OCI-M1 (cell line): ENCODE results near the gene RALB.

Experiments used
- DNase-seq: peaks from one replicate; lab custom pipeline; 2025; lab: John Stamatoyannopoulos, UW

RALB gene

GRCh38 chr2:120262761-120263428, 10.2 kb downstream of the RALB start:
- peak; percentile 60 for DNase-seq

DNA sequence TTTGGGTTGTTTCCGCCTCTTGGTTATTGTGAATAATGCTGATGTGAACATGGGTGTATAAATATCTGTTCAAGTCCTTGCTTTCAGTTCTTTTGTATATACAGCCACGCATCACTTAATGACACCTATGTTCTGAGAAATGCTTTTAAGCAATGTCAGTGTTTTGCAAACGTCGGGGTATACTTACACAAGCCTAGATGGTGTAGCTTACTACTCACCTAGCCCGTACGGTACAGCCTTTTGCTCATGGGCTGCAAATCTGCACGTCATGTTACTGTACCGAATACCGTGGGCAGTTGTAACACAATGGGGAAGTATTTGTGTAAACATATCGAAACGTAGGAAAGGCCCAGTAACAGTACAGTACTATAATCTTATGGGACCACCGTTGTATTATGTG, 12.4 kb downstream of the RALB start:
- DNase-seq: no peak

- no peak for DNase-seq
Observed at GRCh38 chr2:120267348-120267747, 14.7 kb downstream of the RALB start.

DNA sequence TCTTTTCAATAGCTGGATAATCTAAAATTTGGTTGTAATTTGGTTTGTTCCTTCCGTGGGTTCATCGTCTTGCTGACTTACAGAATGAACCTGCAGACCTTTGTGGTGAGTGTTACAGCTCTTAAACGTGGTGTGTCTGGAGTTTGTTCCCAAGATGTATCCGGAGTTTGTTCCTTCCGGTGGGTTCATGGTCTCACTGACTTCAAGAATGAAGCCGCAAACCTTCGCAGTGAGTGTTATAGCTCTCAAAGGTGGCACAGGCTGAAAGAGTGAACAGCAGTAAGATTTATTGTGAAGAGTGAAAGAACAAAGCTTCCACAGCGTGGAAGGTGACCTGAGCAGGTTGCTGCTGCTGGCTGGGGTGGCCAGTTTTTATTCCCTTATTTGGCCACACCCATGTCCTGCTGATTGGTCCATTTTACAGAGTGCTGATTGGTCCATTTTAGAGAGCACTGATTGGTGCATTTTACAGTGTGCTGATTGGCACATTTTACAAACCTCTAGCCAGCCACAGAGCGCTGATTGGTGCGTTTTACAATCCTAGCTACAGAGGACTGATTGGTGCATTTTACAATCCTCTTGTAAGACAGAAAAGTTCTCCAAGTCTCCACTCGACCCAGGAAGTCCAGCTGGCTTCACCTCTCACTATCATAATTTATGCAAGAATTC, 16.6 kb downstream of the RALB start:
- peak; percentile 6 for DNase-seq

DNA sequence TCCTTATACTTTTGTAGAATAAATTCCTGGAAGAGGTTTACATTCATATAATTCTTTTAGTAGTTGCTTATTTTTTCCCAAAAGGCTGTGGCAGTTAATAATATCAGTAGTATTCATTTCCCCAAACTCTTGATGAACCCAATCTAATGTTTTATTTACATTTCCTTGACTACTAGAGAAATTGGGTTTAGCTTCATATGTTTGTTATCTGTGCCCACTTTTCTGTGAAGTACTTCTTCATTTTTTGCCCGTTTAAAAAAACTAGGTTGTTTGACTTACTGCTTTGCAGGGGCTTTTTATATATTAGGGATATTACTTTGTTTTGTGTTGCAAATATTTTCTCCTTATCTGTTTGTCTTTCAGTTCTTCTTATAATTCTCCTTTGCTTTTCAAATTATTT, 17.2 kb downstream of the RALB start:
- DNase-seq: no peak

DNA sequence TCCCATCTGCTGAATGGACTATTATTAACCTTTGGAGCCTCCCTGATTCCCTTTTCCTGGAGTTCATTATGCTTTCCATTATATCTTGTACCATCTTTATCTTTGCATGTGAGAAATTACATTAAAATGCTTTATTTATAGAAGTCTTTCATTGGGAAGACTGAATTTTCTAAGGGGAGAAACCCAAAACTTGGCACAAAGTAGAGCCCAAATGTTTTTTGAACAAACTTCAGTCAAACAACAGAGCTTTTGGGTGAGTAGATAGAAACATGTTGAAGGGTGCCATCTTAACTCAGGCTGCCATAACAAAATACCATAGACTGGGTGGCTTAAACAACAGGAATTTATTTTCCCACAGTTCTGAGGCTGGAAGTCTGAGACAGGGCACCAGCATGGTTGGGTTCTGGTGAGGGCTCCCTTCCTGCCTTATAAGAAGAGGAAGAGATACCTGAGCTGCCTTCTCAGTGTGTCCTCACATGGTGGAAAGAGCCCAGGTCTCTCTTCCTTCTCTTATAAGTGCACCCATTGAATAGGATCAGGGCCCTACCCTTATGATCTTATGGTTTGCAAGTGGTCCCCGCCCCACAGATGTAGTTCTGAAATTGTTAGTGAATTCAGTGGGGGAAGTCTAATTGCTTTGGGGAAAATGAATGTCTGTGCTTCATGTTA, 19.2 kb downstream of the RALB start:
- DNase-seq: no peak

DNA sequence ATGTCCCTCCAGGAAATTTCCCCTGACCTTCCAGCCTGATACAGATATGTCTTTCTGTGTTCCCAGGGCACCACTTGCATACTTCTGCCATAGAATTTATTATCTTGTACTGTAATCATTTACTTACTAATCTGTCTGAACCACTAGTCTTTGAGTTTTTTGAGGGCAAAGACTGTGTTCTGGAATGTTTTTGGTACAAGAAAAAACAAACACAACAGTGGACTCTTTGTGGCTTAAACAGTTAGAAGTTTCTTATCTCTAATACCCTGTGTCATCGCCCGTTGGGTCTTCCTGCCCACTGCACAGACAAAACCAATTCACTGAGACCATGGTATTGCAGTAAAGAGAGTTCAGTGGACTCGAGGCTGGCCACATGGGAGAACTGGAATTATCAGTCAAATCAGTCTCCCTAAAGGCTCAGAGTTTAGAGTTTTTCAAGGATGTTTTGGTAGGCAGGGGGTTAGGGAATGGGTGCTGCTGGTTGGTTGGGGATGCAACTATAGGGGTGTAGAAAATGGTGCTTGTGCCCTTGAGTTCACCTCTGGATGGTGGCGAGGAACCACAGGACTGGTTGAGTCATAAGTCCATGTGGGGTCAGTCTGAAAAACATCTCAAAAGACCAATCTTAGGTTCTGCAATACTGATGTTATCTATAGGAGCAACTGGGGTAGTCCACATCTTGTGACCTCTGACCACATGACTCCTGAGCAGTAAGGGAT, 20.3 kb downstream of the RALB start:
- DNase-seq: peak; percentile 54

- peak; percentile 8 for DNase-seq
Observed at GRCh38 chr2:120275617-120276400, 23.2 kb downstream of the RALB start.

DNA sequence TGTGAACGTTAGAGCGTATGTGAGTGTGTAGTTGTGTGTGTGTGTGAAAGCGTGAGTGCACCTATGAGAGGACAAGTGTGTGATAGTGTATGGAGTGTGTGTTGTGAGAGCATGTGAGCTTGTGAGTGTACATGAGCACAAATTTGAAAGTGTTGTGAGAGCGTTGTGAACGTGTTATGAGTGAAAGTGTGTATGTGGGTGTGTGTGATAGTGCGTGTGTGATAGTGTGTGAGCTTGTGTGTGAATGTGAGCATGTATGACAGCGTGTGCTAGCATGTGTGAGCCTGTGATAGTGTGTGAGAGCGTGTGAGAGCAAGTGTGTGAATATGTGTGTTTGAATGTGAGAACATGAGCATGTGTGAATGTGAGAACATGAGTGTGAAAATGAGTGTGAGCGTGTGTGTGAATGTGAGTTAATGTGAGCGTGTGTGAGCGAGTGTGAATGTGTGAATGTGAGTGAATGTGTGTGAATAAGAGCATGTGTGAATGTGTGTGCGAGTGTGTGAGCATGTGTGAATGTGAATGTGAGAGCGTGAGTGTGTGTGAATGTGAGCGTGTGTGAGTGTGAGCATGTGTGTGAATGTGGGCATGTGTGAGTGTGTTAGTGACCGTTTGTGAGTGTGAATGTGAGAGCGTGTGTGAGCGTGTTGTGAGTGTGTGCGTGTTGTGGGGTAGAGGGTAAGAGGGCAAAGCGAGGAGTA, 25.0 kb downstream of the RALB start:
- DNase-seq: no peak

DNA sequence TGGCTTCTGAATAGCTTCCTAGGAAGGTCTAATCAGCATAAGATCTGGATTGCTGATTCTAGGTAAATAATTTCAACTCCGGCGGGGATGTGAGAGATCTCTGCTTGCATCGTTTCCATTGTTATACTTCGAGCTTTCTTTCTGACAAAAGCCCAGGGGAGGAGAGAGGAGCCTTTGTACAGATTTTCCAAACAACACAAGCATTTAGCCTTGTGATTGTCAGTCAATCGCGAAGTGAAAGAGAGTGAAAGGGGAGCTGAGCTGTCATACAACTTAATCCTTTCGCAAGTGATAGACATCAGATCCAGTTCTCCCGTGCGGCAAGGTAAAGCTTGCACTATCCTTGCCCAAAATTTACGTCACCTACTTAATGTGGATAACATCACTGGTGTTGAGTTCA, 26.2 kb downstream of the RALB start:
- no peak for DNase-seq

DNA sequence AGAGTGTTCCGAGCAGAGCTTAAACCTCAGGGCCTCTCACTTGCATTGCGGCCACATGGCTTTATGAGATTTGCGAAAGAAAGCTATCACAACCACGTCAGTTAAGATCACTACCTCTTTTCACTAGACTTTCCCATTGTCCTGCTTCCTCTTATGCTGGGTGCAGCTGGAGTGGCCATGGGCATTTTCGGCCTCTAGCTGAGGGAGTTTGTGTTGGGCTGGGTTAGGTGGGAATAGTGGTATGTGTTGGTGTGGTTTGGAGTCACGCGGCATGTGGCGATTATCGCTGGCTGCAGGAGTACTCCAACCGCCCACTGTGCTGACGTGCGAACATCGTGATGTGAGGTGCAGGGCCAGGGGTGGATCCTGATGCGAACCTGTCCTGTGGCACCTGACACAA, 27.1 kb downstream of the RALB start:
- no peak for DNase-seq

- no peak for DNase-seq
Observed at GRCh38 chr2:120283649-120284048, 31.0 kb downstream of the RALB start.

DNA sequence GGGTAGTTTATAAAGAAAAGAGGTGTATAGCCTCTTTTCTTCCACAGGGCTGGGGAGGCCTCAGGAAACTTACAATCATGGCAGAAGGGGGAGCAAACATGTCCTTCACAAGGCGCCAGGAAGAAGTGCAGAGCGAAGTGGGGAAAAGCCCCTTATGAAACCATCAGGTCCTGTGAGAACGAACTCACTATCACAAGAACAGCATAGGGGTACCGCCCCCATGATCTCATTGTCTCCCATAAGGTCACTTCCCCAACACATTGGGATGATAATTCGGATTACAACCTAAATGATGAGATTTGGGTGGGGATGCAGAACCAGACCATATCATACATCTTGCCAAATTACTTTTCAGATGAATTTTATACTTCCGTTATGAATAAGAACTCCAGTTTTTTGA, 32.4 kb downstream of the RALB start:
- no peak for DNase-seq

DNA sequence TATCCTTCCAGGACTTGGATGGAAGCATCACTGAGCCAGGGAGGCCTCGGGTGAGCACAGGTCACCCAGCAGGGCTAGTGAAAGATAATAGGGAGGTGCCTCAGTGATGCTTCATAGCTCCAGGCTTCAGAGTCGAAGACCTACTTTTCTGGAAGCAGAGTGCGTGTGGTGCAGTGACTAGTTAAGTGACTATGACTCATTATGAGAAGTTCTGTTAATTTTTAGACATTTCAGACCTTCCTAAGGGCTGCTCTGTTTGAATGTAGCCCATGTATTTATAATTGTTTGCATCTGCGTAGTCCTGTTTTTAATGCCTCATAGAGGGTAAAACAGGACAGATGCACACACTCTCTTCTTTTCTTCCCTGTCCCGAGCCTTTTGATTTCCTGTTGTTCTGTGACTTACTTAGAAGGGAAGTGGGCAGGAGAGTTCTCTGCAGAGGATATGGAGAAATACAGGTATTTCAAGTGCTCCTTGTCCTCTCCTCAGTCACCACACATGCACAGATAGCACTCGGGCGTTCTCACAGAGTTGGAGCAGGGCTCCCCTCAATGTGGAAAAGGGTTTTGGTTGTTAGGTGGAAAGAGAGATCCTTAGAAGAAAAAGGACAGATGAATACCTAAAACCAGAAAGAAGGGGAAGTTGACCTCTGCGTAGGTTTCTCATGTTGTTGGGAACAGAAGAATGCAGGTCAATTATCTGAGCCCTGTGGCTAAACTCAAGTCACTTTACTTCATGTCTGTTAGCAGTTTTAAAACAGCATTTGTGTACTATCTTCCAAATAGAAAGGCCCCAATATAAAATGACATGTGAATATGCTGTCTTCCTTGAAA, 34.7 kb downstream of the RALB start:
- DNase-seq: no peak

GRCh38 chr2:120288016-120288373, 35.3 kb downstream of the RALB start:
- no peak for DNase-seq

GRCh38 chr2:120289221-120289906, 36.7 kb downstream of the RALB start:
- no peak for DNase-seq

- no peak for DNase-seq
Observed at GRCh38 chr2:120290737-120291136, 38.1 kb downstream of the RALB start.

GRCh38 chr2:120291401-120292311, 39.0 kb downstream of the RALB start:
- peak; percentile 95 for DNase-seq
